ENCODE data around the gene KRTAP17-1. TPM values are rescaled to one million over a fixed set of nuclear protein-coding genes. Genes with fewer than 3 reads are reported as not detected.

Gene KRTAP17-1
- total RNA-seq, 1 donor from 2014 or later = not detected

DNA sequence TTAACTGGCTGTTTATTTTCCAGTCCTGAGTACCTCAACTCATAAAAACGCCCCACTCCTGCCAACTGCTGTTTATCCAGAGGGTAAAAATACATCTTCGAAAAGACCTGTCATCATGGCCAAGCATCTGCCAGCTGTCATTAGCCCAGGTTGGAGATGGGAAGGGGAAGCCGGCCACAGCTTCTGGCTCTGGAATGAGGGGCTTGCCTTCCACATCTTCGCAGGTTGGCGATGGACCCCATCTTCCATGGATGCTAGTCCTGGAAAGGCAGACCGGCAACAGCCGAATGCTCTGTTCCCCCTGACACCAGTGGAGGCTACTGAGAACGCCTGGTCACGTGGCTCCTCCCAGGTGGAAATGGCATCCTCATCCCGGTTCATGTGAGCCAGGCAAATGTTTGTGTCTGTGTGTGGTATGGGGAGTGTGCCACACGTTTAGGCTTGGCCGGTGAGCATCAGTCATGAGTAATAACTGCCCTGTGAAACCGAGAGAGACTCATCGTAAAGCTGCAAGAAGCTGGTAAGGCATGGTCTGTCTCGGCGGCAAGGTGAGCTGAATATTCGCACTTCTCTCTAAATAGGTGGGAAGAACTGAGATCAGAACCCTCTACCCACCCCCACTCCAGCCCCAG is 420 bp upstream of the KRTAP17-1 start:
- no peak overlapping the region for H3K27ac ChIP-seq (replicated peaks)
- TF ChIP-seq, protein P1, sequence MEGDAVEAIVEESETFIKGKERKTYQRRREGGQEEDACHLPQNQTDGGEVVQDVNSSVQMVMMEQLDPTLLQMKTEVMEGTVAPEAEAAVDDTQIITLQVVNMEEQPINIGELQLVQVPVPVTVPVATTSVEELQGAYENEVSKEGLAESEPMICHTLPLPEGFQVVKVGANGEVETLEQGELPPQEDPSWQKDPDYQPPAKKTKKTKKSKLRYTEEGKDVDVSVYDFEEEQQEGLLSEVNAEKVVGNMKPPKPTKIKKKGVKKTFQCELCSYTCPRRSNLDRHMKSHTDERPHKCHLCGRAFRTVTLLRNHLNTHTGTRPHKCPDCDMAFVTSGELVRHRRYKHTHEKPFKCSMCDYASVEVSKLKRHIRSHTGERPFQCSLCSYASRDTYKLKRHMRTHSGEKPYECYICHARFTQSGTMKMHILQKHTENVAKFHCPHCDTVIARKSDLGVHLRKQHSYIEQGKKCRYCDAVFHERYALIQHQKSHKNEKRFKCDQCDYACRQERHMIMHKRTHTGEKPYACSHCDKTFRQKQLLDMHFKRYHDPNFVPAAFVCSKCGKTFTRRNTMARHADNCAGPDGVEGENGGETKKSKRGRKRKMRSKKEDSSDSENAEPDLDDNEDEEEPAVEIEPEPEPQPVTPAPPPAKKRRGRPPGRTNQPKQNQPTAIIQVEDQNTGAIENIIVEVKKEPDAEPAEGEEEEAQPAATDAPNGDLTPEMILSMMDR (IDR thresholded peaks at IDR 0.05; ENCODE audit: borderline replicate concordance) = no peak
- peaks cover 59% of the 10 kb centered on the region for H3K27me3 ChIP-seq (ENCODE audit: low read depth)
- H3K4me1 ChIP-seq = no peaks in the 10 kb centered on the region
- H3K4me3 ChIP-seq = no peak overlapping the region
- no peak for DNase-seq
- no peaks in the 10 kb centered on the region for H3K36me3 ChIP-seq
- intact Hi-C loops (cut with micrococcal nuclease) = no loop called here
- peaks cover 18% of the 10 kb centered on the region for H3K9me3 ChIP-seq (replicated peaks)

DNA sequence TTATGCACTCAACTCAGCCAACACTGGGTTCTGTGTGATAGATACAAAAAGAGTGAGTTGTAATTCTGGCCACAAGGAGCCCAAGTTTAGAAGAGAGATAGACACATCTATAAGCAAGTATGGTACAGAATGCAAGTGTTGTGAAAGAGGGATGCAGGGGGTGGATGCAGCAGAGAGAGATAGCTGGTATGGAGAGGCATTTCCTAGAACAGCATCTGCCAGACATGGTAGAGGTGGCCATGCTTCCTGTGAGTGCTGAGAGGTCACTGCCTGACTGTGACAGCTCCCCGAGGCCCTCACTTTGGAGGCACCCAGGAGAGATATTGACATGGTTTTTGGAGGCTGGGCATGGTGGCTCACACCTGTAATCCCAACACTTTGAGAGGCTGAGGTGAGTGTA is 4.4 kb downstream of the KRTAP17-1 start:
- peaks cover 93% of the 10 kb centered on the region for H3K27me3 ChIP-seq (ENCODE audit: low read depth)

DNA sequence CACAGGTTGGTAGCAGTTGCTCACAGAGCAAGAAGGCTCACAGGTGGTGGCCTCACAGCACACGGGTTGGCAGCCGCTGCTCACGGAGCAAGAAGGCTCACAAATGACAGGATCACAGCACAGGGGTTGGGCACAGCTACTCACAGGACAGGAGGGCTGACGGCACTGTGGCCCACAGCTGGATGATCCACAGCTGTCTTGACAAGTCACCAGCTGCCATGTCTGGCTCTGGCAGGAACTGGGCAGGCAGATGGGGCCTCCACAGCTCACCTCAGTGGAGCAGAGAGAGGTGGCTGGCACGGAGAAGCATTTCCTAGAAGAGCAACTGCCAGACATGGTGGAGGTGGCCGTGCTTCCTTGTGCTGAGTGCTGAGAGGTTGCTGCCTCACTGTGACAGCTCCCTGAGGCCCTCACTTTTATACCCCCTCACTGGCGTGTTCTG is 6.6 kb downstream of the KRTAP17-1 start, which contains the start of gene KRTAP16-1:
TSS of gene KRTAP16-1 (minus strand) at position 392 of the 442 bp plus-strand sequence. CDS start at position 336, 56 bp downstream.
- H3K4me1 ChIP-seq = peaks cover 6% of the 10 kb centered on the region
- no peaks in the 10 kb centered on the region for H3K9me3 ChIP-seq (replicated peaks)
- TF ChIP-seq, protein P1 (IDR thresholded peaks at IDR 0.05; ENCODE audit: borderline replicate concordance) = no peak
- H3K27ac ChIP-seq (replicated peaks) = peak within 1 kb of the TSS; percentile 38
- no peaks in the 10 kb centered on the region for H3K36me3 ChIP-seq
- H3K27me3 ChIP-seq (ENCODE audit: low read depth) = peaks cover 89% of the 10 kb centered on the region
- no peak within 1 kb of the TSS for H3K4me3 ChIP-seq
- no peak for DNase-seq
- intact Hi-C loops (cut with micrococcal nuclease) = no loop called here

More for the DNA sequence above, 4.4 kb downstream of the KRTAP17-1 start:
- Histone ChIP-seq H3K36me3 (no peaks in the 10 kb centered on the region), H3K4me1 (peaks cover 6% of the 10 kb centered on the region), H3K4me3 (no peak overlapping the region), H3K27ac (replicated peaks) (no peak overlapping the region), H3K9me3 (replicated peaks) (no peaks in the 10 kb centered on the region)
- TF ChIP-seq, protein P1 (IDR thresholded peaks at IDR 0.05; ENCODE audit: borderline replicate concordance) = no peak
- no peak for DNase-seq
- intact Hi-C loops (cut with micrococcal nuclease) = no loop called here

DNA sequence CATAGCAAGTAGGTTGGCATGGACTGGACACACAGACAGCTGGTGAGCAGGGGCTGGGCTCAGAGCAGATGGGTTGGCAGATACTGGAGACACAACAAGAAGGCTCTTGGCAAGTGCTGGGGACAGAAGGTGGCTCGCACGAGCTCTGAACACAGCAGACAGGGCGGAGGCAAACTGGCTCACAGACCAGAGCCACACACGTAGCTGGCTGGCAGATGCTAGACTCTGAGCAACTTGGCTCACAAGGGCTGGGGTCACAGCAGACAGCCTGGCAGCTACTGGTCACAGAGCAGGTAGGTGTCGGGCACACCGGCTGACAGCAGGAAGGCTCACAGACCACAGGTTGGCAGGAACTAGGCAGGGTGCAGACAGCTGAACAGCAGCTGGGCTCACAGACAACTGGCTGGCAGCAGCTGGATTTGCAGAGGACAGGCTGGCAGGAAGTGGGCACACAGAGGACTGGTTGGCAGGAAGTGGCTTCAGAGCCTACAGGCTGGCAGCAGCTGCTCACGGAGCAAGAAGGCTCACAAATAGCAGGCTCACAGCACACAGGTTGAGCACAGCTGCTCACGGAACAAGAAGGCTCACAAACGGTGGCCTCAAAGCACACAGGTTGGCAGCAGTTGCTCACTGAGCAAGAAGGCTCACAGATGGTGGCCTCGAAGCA is 7.1 kb downstream of the KRTAP17-1 start:
- no peak overlapping the region for H3K4me3 ChIP-seq
- TF ChIP-seq, protein P1 (IDR thresholded peaks at IDR 0.05; ENCODE audit: borderline replicate concordance) = no peak
- H3K27me3 ChIP-seq (ENCODE audit: low read depth) = peaks cover 83% of the 10 kb centered on the region
- intact Hi-C loops (cut with micrococcal nuclease) = no loop called here
- peaks cover 6% of the 10 kb centered on the region for H3K4me1 ChIP-seq
- H3K36me3 ChIP-seq = no peaks in the 10 kb centered on the region
- peak overlapping the region; percentile 38 for H3K27ac ChIP-seq (replicated peaks)
- peak; percentile 58 for DNase-seq
- no peaks in the 10 kb centered on the region for H3K9me3 ChIP-seq (replicated peaks)

GRCh38 chr17:41307647-41308046 is 7.9 kb downstream of the KRTAP17-1 start:
- no peaks in the 10 kb centered on the region for H3K9me3 ChIP-seq (replicated peaks)
- intact Hi-C loops (cut with micrococcal nuclease) = no loop called here
- H3K4me1 ChIP-seq = peaks cover 13% of the 10 kb centered on the region
- no peak for DNase-seq
- no peak overlapping the region for H3K4me3 ChIP-seq
- H3K27ac ChIP-seq (replicated peaks) = no peak overlapping the region
- H3K27me3 ChIP-seq (ENCODE audit: low read depth) = peaks cover 76% of the 10 kb centered on the region
- H3K36me3 ChIP-seq = no peaks in the 10 kb centered on the region
- TF ChIP-seq, protein P1 (IDR thresholded peaks at IDR 0.05; ENCODE audit: borderline replicate concordance) = no peak

Data from left ventricle myocardium inferior (tissue), 1 donor.